Measurements from ENCODE around the gene MEIS1. TPM values are rescaled to one million over a fixed set of nuclear protein-coding genes. Genes with fewer than 3 reads are reported as not detected.

The MEIS1 gene
- total and polyA plus RNA-seq, 2 donors (not counting 1 experiment from before 2014, with no cell fraction given), result 48.3 to 139 TPM

GRCh38 chr2:66543257-66543767 lies 108.4 kb downstream of the MEIS1 start:
- no peak overlapping the region for H2AFZ ChIP-seq (ENCODE audit: low read length)
- no peak overlapping the region for H3K27ac ChIP-seq (ENCODE audit: insufficient read depth, low read length)
- H3K4me2 ChIP-seq (ENCODE audit: extremely low read depth, insufficient read depth, low read length), result no peak overlapping the region
- H3K9me3 ChIP-seq (ENCODE audit: control insufficient read depth, insufficient read depth, low read depth, low read length), result no peaks in the 10 kb centered on the region
- peaks cover 3% of the 10 kb centered on the region for H3K36me3 ChIP-seq (ENCODE audit: control insufficient read depth, insufficient read depth, low read length)
- H4K20me1 ChIP-seq (ENCODE audit: control insufficient read depth, extremely low read depth, insufficient read depth, low read length), result peaks cover 2% of the 10 kb centered on the region
- no peak overlapping the region for H3K9ac ChIP-seq (ENCODE audit: insufficient read depth, low read length)
- no peak for DNase-seq (ENCODE audit: low read depth in 2 of 2)
- no peaks in the 10 kb centered on the region for H3K27me3 ChIP-seq (ENCODE audit: control insufficient read depth, insufficient read depth, low read length)
- no peak overlapping the region for H3K4me3 ChIP-seq (replicated peaks in 1 of 4; ENCODE audit: control extremely low read depth in 1 of 4, insufficient read depth in 1 of 4, low read depth in 3 of 4, low read length in 4 of 4)
- peaks cover 10% of the 10 kb centered on the region for H3K4me1 ChIP-seq (ENCODE audit: control insufficient read depth, extremely low read depth, insufficient read depth, low read length)
- peaks cover 49% of the 10 kb centered on the region for H3K79me2 ChIP-seq (ENCODE audit: control insufficient read depth, insufficient read depth, low read length)
- TF ChIP-seq CTCF (conservative IDR thresholded peaks at IDR 0.05 in 1 of 2, IDR thresholded peaks at IDR 0.05 in 1 of 2; ENCODE audit: low read depth in 1 of 2, low read length in 2 of 2) (no peak), EZH2 (IDR thresholded peaks at IDR 0.05; ENCODE audit: low read length, missing control alignments) (no peak)

GRCh38 chr2:66544258-66544657 lies 109.3 kb downstream of the MEIS1 start:
- peaks cover 52% of the 10 kb centered on the region for H3K79me2 ChIP-seq (ENCODE audit: control insufficient read depth, insufficient read depth, low read length)
- H4K20me1 ChIP-seq (ENCODE audit: control insufficient read depth, extremely low read depth, insufficient read depth, low read length), result peaks cover 2% of the 10 kb centered on the region
- no peaks in the 10 kb centered on the region for H3K27me3 ChIP-seq (ENCODE audit: control insufficient read depth, insufficient read depth, low read length)
- H2AFZ ChIP-seq (ENCODE audit: low read length), result no peak overlapping the region
- no peak overlapping the region for H3K4me2 ChIP-seq (ENCODE audit: extremely low read depth, insufficient read depth, low read length)
- peaks cover 8% of the 10 kb centered on the region for H3K4me1 ChIP-seq (ENCODE audit: control insufficient read depth, extremely low read depth, insufficient read depth, low read length)
- TF ChIP-seq EZH2 (IDR thresholded peaks at IDR 0.05; ENCODE audit: low read length, missing control alignments) (no peak), CTCF (conservative IDR thresholded peaks at IDR 0.05 in 1 of 2, IDR thresholded peaks at IDR 0.05 in 1 of 2; ENCODE audit: low read depth in 1 of 2, low read length in 2 of 2) (no peak)
- no peak overlapping the region for H3K4me3 ChIP-seq (replicated peaks in 1 of 4; ENCODE audit: control extremely low read depth in 1 of 4, insufficient read depth in 1 of 4, low read depth in 3 of 4, low read length in 4 of 4)
- H3K27ac ChIP-seq (ENCODE audit: insufficient read depth, low read length), result no peak overlapping the region
- H3K9me3 ChIP-seq (ENCODE audit: control insufficient read depth, insufficient read depth, low read depth, low read length), result no peaks in the 10 kb centered on the region
- H3K36me3 ChIP-seq (ENCODE audit: control insufficient read depth, insufficient read depth, low read length), result peaks cover 7% of the 10 kb centered on the region
- no peak for DNase-seq (ENCODE audit: low read depth in 2 of 2)
- H3K9ac ChIP-seq (ENCODE audit: insufficient read depth, low read length), result no peak overlapping the region

GRCh38 chr2:66545258-66545657 lies 110.3 kb downstream of the MEIS1 start:
- Histone ChIP-seq H3K27ac (ENCODE audit: insufficient read depth, low read length) (no peak overlapping the region), H2AFZ (ENCODE audit: low read length) (no peak overlapping the region), H3K9ac (ENCODE audit: insufficient read depth, low read length) (no peak overlapping the region), H3K4me3 (replicated peaks in 1 of 4; ENCODE audit: control extremely low read depth in 1 of 4, insufficient read depth in 1 of 4, low read depth in 3 of 4, low read length in 4 of 4) (no peak overlapping the region), H3K36me3 (ENCODE audit: control insufficient read depth, insufficient read depth, low read length) (peaks cover 7% of the 10 kb centered on the region), H3K4me1 (ENCODE audit: control insufficient read depth, extremely low read depth, insufficient read depth, low read length) (peaks cover 3% of the 10 kb centered on the region), H4K20me1 (ENCODE audit: control insufficient read depth, extremely low read depth, insufficient read depth, low read length) (peaks cover 2% of the 10 kb centered on the region), H3K79me2 (ENCODE audit: control insufficient read depth, insufficient read depth, low read length) (peaks cover 45% of the 10 kb centered on the region), H3K9me3 (ENCODE audit: control insufficient read depth, insufficient read depth, low read depth, low read length) (no peaks in the 10 kb centered on the region), H3K27me3 (ENCODE audit: control insufficient read depth, insufficient read depth, low read length) (no peaks in the 10 kb centered on the region), H3K4me2 (ENCODE audit: extremely low read depth, insufficient read depth, low read length) (no peak overlapping the region)
- DNase-seq (ENCODE audit: low read depth in 2 of 2), result no peak
- no peak for TF ChIP-seq CTCF (conservative IDR thresholded peaks at IDR 0.05 in 1 of 2, IDR thresholded peaks at IDR 0.05 in 1 of 2; ENCODE audit: low read depth in 1 of 2, low read length in 2 of 2)
- TF ChIP-seq EZH2 (IDR thresholded peaks at IDR 0.05; ENCODE audit: low read length, missing control alignments), result no peak
